HepG2 (cell line): ENCODE measurements around the gene TUBB. TPM values are rescaled to one million over a fixed set of nuclear protein-coding genes. Genes with fewer than 3 reads are reported as not detected.

Source experiments
- DRAP1 ChIP-seq: IDR thresholded peaks from 2 replicates; pipeline ENCODE4 v1.6.1; 2016; ENCODE audit warnings: missing genetic modification reagents, missing compliant biosample characterization
- HNF4G ChIP-seq, 2 experiments: sonication (generic) in 1 of 2; formaldehyde crosslinking in 1 of 2; IDR thresholded peaks; 2 replicates each; pipeline versions ENCODE4 v1.4.0 to v1.6.1; 2011 to 2020; ENCODE audit warnings: borderline replicate concordance in 2 of 2, low read depth in 2 of 2, mild to moderate bottlenecking in 2 of 2, low read length in 1 of 2, missing genetic modification reagents in 1 of 2, moderate library complexity in 1 of 2
- HOMEZ ChIP-seq: IDR thresholded peaks from 2 replicates; pipeline ENCODE4 v1.6.1; 2016; ENCODE audit warnings: low read depth
- IKZF5 ChIP-seq: IDR thresholded peaks from 2 replicates; pipeline ENCODE4 v1.6.1; 2018; ENCODE audit warnings: missing genetic modification reagents, mild to moderate bottlenecking, missing compliant biosample characterization
- ISL2 ChIP-seq: sonication (generic); formaldehyde crosslinking; IDR thresholded peaks from 2 replicates; pipeline ENCODE4 v1.5.0; 2020; ENCODE audit warnings: missing genetic modification reagents
- PRDM4 ChIP-seq: sonication (generic); formaldehyde crosslinking; IDR thresholded peaks from 2 replicates; pipeline ENCODE4 v1.9.0; 2021; ENCODE audit warnings: missing genetic modification reagents, borderline replicate concordance
- RARA ChIP-seq: IDR thresholded peaks from 2 replicates; pipeline ENCODE4 v1.6.1; 2016; ENCODE audit warnings: missing genetic modification reagents, missing compliant biosample characterization
- RXRA ChIP-seq: sonication (generic); formaldehyde crosslinking; IDR thresholded peaks from 2 replicates; pipeline ENCODE4 v1.5.1; 2020; ENCODE audit warnings: missing genetic modification reagents
- SRSF4 ChIP-seq: fragments of 200-400 bp; formaldehyde crosslinking; IDR thresholded peaks from one replicate; pipeline ENCODE4 v1.6.1; 2018; ENCODE audit warnings: mild to moderate bottlenecking, low read depth, low read length, moderate library complexity; ENCODE audit not compliant: poor library complexity, severe bottlenecking
- TERF1 ChIP-seq: sonication (generic); formaldehyde crosslinking; IDR thresholded peaks from 2 replicates; pipeline ENCODE4 v1.8.0; 2022; ENCODE audit warnings: mild to moderate bottlenecking, missing genetic modification reagents, moderate library complexity
- ZNF160 ChIP-seq: sonication (generic); formaldehyde crosslinking; IDR thresholded peaks from 2 replicates; pipeline ENCODE4 v1.8.0; 2022; ENCODE audit warnings: mild to moderate bottlenecking, inconsistent platforms, missing genetic modification reagents
- ZNF275 ChIP-seq: sonication (generic); formaldehyde crosslinking; IDR thresholded peaks from 2 replicates; pipeline ENCODE4 v1.8.0; 2022; ENCODE audit warnings: missing genetic modification reagents, mild to moderate bottlenecking, inconsistent platforms, borderline replicate concordance
- ZNF292 ChIP-seq: sonication (generic); formaldehyde crosslinking; IDR thresholded peaks from 2 replicates; pipeline ENCODE4 v1.8.1; 2022; ENCODE audit warnings: mild to moderate bottlenecking, low read depth, missing genetic modification reagents, borderline replicate concordance
- ZNF501 ChIP-seq: sonication (generic); formaldehyde crosslinking; IDR thresholded peaks from 2 replicates; pipeline ENCODE4 v1.5.1; 2020; ENCODE audit warnings: mild to moderate bottlenecking, moderate library complexity, missing genetic modification reagents
- ZSCAN29 ChIP-seq: sonication (generic); formaldehyde crosslinking; conservative IDR thresholded peaks from 2 replicates; pipeline ENCODE4 v1.4.0; 2020; ENCODE audit warnings: mild to moderate bottlenecking, missing genetic modification reagents
- polyA plus RNA-seq, 8 experiments: library from polyadenylated mRNA; depleted of rRNA in 3 of 8; stranded (reverse) in 7 of 8; unstranded in 1 of 8; fragments of >200 nt; fragmentation: Illumina TruSeq in 4 of 8; extraction: Trizol in 4 of 8; gene quantifications; 2 replicates each; pipeline versions ENCODE4 v1.2.1 to v1.2.3, GENCODE V29; 2011 to 2016; ENCODE audit warnings: low read depth in 4 of 8, missing spikeins in 1 of 8, mixed read lengths in 1 of 8; ENCODE audit not compliant: insufficient read depth in 1 of 8
- total RNA-seq, 5 experiments: library from RNA; depleted of rRNA; stranded (reverse); fragments of >200 nt; fragmentation: Illumina TruSeq; extraction: Trizol; gene quantifications; 2 replicates each; pipeline ENCODE4 v1.2.3, GENCODE V29; 2016; ENCODE audit warnings: low read depth in 1 of 5

Gene TUBB
- total and polyA plus RNA-seq, 2 of the 13 experiments (the other 11 are each of a cell fraction or from before 2014, with no cell fraction given): 911 to 1,163 TPM

GRCh38 chr6:30759575-30760239 is 39.6 kb downstream of the TUBB start (continued):
- peak; percentile 37; the same call in 1 of the 2 replicates for TF ChIP-seq IKZF5 (CRISPR knock-in tag)
- TF ChIP-seq ZSCAN29 (CRISPR knock-in tag): no peak
- 0 out of 2 replicates have a peak, but pooled peaks have one; percentile 25 for TF ChIP-seq HNF4G (IDR thresholded peaks at IDR 0.05; ENCODE audit: borderline replicate concordance, low read depth, low read length)
- TF ChIP-seq HNF4G (CRISPR knock-in tag; IDR thresholded peaks at IDR 0.05; ENCODE audit: borderline replicate concordance, low read depth): no peak
- peak; percentile 65; the same call in 1 of the 2 replicates for TF ChIP-seq ZNF501 (CRISPR knock-in tag)
- TF ChIP-seq PRDM4 (CRISPR knock-in tag): no peak
- TF ChIP-seq TERF1 (CRISPR knock-in tag): no peak
- no peak for TF ChIP-seq SRSF4
- TF ChIP-seq ZNF292 (CRISPR knock-in tag): peak; percentile 69; the same call in 1 of the 2 replicates
- TF ChIP-seq DRAP1 (CRISPR knock-in tag): no peak
- peak; percentile 17; the same call in 1 of the 2 replicates for TF ChIP-seq RXRA (CRISPR knock-in tag)
- no peak for TF ChIP-seq ZNF275 (CRISPR knock-in tag)
- no peak for TF ChIP-seq ZNF160 (CRISPR knock-in tag)
- TF ChIP-seq ISL2 (CRISPR knock-in tag): no peak
- 0 out of 2 replicates have a peak, but pooled peaks have one; percentile 45 for TF ChIP-seq HOMEZ (CRISPR knock-in tag)
- peak; percentile 66 for TF ChIP-seq RARA (CRISPR knock-in tag)
